Cardiac fibroblast (primary cell): ENCODE measurements around the gene EXOC2.

Experiments used
- DNase-seq, 2 donors: peaks; one replicate each; pipeline versions ENCODE4 v3.0.0 to v3.0.0-alpha.2; 2010; ENCODE audit warnings: low read depth in 2 of 2
- H3K4me3 ChIP-seq, 2 donors: replicated peaks in 1 of 2; 1 replicate in 1 of 2; 2 replicates in 1 of 2; pipeline ENCODE4 v1.5.1; 2011; ENCODE audit warnings: low read depth in 2 of 2, low read length in 2 of 2, mild to moderate bottlenecking in 2 of 2, moderate library complexity in 1 of 2
- CTCF ChIP-seq: IDR thresholded peaks from one replicate; pipeline ENCODE4 v1.5.1; 2011; ENCODE audit warnings: low read depth, mild to moderate bottlenecking, low read length, inconsistent platforms

Gene EXOC2

GRCh38 chr6:484746-485145 lies 208.2 kb downstream of the EXOC2 start:
- no peak for TF ChIP-seq CTCF
- DNase-seq: no peak

GRCh38 chr6:484086-484745 lies 208.7 kb downstream of the EXOC2 start:
- H3K4me3 ChIP-seq: no peak overlapping the region
- TF ChIP-seq CTCF: no peak
- peak in 1 of 2 donors; percentile 12 for DNase-seq

More at GRCh38 chr6:484746-485145, 208.2 kb downstream of the EXOC2 start:
- H3K4me3 ChIP-seq: no peak overlapping the region

GRCh38 chr6:475314-475713 lies 217.6 kb downstream of the EXOC2 start:
- TF ChIP-seq CTCF: no peak
- no peak overlapping the region for H3K4me3 ChIP-seq
- no peak for DNase-seq

GRCh38 chr6:474453-475185 lies 218.3 kb downstream of the EXOC2 start:
- no peak overlapping the region for H3K4me3 ChIP-seq
- no peak for DNase-seq
- no peak for TF ChIP-seq CTCF

- H3K4me3 ChIP-seq: no peak overlapping the region
- no peak for DNase-seq
- no peak for TF ChIP-seq CTCF
Measured at GRCh38 chr6:473768-474452, 219.0 kb downstream of the EXOC2 start.

- H3K4me3 ChIP-seq: no peak overlapping the region
- DNase-seq: no peak
- TF ChIP-seq CTCF: no peak
Measured at GRCh38 chr6:473356-473755, 219.6 kb downstream of the EXOC2 start.
